ENCODE results near the gene SNAPIN.
"Not testable (repeated sequence)": the region's sequence is repeated elsewhere in the genome, so short reads cannot be mapped to it uniquely, and the experiment has no call there.

Gene SNAPIN

DNA sequence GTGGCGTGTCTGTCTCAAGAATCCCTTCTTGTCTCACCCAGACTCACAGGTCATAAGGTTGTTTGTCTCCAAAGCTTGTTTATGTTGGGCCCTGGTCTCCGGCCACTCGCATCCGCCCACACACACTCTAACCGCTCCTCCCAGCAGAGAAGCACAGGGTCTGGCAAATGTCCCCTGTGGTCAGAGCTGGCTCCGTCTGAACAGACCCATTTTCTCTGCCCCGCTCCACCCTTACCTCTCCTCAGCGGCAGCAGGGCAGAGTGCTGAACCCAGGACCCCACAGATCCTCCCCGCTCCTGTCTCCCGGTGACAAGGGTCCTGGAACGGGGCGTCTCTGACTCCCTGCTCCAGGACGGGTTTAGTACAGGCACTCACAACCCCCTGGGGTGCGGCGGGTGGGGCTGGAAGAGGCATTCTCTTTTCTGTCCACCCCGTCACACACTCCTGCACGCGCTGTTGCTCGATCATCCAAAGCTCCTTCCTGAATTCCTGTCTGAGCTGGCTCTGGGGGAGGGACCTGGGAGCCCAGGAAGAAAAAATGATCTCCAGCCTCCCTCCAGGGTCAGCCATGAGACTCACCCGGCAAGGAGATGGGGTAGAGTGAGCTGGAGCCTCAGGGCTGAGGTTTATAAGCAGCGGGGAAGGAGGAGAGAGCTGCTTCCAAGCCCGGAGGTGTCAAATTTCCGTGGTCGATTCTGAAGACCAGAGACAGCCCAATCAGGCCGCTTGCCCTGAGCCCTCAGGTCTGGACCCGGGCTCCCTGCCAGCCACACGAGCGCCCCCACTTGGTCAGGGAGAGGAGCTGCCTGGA lies 31.4 kb upstream of the SNAPIN start, which contains the start of gene S100A13:
Gene S100A13 (minus strand): TSS at position 602 of the 811 bp plus-strand sequence. CDS start 1,033 bp downstream, outside the sequence.
- DNase-seq (ENCODE audit: low read depth), result no peak

DNA sequence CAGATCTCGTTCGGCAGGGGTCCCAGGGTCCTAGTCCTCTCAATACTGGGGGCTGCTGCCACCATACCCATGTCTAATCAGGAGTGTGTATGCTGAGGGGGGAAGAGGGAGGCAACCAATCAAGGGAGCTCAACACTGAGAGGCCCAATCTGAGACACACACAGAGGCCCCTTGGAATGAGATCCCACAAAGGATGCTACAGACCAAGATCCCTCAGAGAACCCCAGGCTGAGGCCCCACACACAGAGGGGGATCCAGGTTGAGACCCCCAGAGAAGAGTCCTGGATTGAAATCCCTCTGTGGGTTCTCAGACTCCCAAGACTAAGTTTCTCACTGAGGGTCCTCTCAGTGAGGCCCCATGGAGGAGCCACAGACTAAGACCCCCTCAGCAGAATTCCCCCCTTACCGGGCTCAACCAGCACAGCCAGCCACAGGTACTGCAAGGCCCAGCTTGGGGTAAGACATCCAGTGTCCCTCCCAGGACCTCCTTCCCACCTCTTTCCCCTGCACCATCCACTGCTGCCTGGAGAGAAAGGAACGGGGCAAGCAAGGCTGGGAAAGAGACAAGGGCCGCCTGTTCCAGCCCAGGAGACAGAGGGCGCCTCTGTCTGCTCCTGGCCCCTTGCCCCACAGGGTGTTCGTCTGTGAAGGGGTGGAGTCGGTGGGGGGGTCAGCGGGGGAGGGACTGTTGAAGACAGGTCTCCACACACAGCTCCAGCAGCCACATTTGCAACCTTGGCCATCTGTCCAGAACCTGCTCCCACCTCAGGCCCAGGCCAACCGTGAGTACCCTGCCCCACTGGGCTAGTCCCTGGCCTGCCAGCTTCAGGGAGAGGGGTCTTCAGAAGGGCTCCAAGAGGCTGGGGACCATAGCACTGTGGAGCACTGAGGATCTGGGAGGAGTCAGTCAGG lies 30.5 kb upstream of the SNAPIN start, which contains the start of gene S100A1:
Gene S100A1 (plus strand): TSS at position 720 of the 912 bp plus-strand sequence. CDS start 2,088 bp downstream, outside the sequence.
- no peak for DNase-seq (ENCODE audit: low read depth)

DNA sequence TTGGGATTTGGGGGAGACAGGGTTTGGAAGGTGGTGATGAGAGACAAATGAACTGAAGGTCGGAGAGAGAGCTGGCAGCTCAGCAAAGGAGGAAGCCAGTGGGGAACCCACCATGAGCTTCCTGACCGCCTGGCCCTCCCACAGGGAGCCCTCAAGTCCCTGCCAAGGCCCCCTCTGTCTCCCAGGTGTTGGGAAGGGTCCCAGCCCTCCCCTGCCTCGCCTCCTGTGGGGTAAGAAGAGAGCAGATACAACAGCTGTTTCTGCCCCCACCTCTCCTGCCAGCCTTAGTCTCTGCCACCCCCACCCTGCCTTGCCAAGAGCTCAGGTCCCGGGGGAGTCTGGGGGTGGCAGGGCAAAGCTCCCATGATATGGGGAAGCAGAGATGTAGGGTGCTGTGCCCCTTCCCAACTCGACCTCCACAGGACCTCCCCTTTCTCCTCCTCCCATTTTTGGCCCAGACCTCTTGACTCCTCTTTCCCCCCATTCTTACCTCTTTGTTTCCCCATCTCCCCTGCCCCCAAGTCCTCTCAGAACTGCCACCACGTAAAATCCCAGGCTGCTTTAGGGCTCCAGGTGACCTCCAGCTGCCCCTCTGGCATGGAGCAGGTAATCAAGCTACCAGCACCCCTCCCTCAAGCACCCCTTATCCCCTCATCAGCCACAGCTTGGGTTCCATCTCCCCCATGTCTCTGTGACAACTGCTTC lies 29.7 kb upstream of the SNAPIN start:
- no peak for DNase-seq (ENCODE audit: low read depth)

DNA sequence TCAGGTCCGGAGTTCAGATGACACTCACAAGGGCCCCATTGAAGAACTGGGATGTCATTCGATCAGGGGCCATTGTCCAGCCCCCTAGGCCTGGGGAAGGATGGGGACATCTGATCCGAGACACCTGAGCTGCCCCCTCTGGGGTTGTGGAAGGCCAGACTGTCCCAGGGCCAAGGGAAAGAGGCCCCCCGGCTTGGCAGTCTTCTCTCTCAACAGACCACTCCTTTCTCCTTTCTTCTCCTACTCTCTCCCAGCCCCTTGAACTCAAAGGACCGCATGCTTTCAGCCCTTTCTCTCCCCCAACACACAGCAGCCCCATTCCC lies 29.2 kb upstream of the SNAPIN start:
- DNase-seq (ENCODE audit: low read depth), result no peak

DNA sequence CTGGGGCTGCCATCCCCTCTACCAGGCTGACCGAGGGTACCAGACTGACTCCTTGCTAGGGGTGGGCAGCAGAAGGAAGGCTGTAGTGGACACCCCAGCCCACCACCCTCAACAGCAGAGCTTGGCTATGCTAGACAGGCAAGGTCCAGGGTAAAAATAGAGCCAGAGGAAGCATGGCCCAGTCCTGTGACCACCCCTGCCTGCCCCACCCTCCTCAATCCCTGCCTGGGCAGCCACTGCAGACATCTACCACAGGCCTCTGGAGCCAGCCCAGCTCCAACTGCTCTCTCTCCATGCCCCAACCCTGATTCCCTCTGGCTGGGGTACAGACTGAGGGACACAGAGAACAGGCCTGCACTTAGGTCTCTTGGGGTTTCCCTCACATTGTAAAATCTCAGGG lies 28.5 kb upstream of the SNAPIN start:
- DNase-seq (ENCODE audit: low read depth), result no peak

DNA sequence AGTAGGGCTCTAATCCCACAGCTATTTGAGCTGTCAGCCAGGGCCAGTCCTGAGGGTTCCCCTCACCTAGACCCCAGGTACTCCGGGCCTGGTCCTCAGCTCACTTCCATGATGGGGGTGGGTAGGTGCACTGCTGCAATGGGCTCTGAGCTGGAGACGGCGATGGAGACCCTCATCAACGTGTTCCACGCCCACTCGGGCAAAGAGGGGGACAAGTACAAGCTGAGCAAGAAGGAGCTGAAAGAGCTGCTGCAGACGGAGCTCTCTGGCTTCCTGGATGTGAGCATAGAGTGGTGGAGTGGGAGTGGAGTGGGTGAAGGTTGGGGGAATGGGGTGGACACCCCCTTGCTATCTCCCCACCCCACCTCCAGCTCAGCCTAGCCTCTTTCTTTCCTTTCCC lies 28.1 kb upstream of the SNAPIN start:
- no peak for DNase-seq (ENCODE audit: low read depth)

DNA sequence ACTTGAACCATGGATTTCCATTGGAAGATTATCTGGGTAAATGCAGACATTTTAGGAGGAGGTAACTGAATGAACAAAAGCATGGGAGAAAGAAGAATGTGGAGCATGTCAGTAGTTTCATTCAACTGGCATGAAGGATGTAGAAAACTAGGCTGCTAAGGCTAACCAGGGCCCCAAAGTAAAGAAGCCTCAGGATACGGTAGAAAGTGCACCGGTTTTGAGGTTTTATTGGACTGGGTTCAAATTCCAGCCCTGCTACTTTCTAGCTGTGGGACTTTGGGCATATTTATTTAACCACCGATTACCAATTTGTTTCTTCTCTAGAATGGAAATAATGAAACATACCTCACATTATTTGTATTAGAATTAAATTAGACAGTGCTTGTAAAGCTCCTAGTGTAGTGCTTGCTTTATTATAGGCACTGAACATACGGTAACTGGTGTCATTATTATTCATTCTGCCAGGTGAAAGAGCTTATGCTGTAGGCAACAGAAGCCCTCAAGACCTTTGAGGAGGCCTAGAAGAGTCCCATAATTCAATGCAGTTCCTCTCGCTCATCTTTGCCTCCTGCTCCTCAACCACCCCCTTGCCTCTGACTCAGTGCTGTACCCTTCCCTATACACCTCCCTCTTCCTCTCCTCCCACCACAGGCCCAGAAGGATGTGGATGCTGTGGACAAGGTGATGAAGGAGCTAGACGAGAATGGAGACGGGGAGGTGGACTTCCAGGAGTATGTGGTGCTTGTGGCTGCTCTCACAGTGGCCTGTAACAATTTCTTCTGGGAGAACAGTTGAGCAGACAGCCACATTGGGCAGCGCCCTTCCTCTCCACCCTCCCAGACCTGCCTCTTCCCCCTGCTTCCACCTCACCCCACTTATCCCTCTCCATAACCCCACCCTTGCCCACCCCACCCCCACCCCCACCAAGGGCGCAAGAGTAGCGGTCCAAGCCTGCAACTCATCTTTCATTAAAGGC lies 27.2 kb upstream of the SNAPIN start:
- no peak for DNase-seq (ENCODE audit: low read depth)

DNA sequence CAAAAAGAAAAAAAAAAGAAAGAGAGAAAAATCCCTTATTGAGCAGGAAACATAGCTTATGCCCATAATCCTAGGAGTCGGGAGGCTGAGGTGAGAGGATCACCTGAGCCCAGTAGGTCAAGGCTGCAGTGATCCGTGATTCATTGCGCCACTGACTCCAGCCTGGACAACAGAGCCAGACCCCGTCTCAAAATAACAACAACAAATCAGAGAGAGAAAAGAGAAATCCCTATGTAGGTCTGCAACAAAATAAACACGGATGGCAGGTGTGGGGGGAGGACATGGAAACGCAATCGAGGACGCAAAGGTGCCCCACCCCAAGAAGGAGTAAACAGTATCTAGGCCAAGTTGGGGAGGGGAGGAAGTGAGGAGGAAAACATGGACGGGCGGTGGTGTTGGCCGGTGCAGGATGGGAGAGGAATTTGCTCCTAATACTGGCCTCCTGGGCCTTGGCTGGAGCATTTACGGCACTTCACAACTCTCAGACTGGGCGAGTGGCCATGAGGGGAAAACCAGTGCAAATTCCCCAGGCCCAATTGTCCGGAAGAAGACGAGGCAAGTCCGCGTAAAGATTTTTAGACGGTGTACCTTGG lies 25.2 kb upstream of the SNAPIN start:
- DNase-seq (ENCODE audit: low read depth), result no peak

DNA sequence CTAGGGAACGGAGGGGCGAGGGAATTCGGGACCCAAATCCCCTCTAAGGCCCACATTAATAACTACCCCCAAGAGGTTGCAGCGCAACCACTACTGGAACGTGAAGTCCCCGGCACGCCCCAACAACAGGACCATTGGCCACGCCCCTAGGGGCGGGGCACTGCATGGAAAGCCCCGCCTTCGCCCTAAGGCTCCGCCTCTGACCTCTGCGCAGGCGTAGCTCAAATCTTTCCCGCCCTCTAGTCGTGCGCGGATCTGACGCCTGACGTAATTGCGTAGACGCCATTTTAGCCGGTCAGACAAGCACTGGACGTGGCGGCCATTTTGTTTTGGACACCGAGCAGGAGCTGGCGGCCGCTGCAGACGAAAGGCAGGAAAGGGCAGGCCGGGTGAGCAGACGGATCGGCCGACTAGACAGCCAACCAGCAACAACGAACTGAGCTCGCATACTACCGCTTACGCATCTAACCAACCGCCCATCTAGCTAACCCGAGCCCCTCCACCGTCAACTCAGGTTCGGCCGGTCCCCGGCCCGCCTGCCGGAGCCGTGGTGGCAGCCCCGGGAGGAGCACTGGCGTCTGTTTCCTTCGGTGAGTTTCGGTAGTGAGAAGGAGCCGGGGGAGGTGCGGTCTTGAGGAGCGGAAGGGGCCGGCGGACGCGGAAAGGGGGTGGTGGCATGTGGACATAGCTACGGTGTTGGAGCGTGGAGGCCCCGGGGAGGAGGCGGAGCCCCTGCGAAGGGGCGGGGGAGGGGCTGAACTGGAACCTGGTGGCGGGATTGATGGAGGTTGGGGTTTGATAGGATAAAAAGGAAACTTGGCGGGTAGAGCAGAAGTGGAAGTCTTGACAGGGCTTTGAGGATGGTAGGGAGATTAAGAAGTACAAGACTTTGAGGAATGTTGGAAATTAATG lies 24.5 kb upstream of the SNAPIN start, which contains the start of gene CHTOP:
Gene CHTOP (plus strand): TSS at position 313 of the 912 bp plus-strand sequence. CDS start 2,523 bp downstream, outside the sequence.
- DNase-seq (ENCODE audit: low read depth), result peak; percentile 91

DNA sequence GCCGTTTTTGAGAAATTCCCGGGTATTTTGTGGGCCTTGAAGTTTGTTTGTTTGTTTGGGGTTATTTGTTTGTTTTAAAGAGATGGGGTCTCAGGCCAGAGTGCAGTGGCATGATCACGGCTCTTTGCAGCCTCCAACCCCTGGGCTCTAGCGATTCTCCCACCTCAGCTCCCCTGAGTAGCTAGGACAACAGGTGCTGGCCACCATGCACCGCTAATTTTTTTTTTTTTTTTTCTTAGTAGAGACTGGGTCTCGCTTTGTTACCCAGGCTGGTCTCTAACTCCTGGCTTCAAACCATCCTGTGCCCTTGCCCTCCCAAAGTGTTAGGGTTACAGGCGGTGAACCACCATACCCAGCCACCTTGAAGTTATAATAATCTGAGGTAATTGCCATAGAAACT lies 22.6 kb upstream of the SNAPIN start:
- DNase-seq (ENCODE audit: low read depth), result no peak

DNA sequence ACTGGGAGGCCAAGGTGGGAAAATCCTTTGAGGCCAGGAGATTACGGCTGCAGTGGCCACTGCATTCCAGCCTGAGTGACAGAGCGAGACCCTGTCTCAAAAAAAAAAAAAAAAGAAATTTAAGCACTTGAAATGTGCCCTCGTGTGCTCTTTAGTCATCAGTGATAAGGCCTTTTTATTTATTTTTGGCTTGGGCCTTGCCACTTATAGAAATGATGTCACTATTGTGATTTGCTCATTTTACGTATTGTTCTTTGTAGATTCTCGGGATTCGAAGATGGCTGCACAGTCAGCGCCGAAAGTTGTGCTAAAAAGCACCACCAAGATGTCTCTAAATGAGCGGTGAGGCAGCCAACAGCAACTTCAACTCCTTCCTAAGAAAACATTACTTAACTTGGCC lies 22.2 kb upstream of the SNAPIN start:
- DNase-seq (ENCODE audit: low read depth), result no peak

DNA sequence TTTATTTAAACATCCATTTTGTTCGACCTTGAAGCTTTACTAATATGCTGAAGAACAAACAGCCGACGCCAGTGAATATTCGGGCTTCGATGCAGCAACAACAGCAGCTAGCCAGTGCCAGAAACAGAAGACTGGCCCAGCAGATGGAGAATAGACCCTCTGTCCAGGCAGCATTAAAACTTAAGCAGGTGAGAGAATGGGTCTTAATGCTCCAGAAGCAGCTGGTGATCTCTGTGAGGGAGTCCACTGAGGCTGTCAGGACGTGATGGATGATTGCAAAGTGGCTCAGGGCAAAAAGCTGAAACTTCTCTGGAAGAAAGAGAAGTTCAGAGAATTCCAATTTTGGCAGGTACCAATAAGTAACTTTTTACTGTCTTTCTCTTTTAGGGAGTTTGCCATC lies 20.2 kb upstream of the SNAPIN start:
- no peak for DNase-seq (ENCODE audit: low read depth)

DNA sequence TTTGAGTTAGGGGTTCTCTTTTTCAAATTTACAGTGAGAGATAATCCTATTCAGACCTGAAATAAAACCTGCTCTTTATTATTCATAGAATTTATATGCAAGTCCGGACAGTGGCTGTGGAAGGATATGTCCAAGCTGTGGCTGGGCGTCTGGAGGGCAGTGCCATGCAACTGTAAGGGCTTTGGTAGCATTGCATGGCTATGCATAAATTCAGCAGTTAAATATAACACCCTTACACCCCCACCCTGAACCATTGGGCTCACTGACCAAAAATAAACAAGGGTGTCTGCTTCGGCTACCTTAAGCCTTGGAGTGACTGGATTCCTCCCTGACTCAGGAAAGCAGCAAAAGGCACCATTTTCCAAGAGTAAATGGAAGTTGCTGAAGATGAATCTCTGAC lies 19.2 kb upstream of the SNAPIN start:
- DNase-seq (ENCODE audit: low read depth), result no peak

DNA sequence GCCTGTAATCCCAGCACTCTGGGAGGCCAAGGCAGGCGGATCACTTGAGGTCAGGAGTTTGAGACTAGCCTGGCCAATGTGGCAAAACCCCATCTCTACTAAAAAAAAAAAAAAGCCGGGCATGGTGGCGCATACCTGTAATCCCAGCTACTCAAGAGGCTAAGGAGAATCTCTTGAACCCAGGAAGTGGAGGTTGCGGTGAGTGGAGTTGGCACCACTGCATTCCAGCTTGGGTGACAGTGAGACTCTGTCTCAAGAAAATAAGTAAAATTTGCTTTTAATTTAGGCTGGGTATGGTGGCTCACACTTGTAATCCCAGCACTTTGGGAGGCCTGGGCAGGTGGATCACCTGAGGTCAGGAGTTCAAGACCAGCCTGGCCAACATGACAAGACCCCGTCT lies 18.3 kb upstream of the SNAPIN start:
- DNase-seq (ENCODE audit: low read depth), result not testable (repeated sequence)

DNA sequence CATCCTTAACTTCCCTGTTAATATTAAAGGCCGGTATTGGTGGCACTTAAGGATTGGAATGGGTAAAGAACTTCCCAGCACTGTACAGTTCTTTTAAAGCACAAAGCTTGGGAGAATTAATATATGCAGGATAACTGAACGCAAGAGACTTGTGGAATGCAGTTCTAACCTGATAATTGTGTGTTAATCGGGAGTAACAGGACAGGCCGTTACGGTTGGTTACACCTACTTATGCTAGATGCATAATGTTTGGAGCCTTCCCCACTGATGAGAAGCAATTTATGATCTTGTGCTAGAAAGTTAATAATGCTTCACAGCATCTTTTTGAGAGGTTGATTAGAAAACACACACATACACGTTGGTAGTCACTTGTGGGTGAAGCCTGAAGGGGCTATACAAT lies 17.6 kb upstream of the SNAPIN start:
- no peak for DNase-seq (ENCODE audit: low read depth)

DNA sequence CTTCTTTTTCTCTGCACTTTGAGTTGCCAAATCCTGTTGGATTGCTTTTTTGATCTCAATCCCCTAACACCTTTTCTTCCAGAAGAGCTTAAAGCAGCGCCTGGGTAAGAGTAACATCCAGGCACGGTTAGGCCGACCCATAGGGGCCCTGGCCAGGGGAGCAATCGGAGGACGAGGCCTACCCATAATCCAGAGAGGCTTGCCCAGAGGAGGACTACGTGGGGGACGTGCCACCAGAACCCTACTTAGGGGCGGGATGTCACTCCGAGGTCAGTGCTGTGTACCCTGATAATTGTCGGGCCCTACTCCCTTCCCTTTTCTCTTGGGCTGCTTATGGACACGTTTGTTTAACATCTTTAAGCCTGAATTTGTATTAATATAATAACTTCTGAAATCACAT lies 16.3 kb upstream of the SNAPIN start:
- no peak for DNase-seq (ENCODE audit: low read depth)

DNA sequence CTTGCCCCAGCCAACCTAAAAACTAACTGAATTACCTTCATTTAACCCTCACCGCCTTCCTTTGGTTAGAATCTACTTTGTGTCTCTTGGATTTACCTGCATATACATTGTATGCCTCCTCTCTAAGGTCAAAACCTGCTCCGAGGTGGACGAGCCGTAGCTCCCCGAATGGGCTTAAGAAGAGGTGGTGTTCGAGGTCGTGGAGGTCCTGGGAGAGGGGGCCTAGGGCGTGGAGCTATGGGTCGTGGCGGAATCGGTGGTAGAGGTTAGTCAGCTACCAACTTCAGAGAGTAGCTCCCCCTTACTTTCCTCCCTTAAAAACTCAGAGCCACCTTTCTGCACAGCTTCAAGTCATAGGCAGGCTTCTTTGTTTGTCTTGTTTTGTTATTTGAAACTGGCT lies 15.4 kb upstream of the SNAPIN start:
- no peak for DNase-seq (ENCODE audit: low read depth)

DNA sequence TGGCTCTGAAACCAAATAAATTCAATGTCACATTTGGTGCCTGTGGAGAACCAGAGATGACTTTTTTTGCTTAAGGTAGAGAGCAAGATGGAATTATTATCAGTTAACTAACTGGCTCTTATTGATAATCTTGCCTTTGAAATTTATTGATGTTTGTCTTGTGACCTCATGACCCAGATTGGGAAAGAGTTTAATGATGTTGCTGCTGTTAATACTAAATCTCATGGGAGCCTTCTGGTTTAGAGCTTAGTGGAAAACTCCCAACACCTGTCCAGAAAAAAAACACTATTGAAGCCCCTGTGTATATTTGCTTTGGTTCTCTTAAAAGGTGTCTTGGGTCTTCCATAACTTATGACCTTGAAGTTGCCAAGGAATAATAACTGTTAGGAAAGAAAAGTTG lies 14.7 kb upstream of the SNAPIN start:
- DNase-seq (ENCODE audit: low read depth), result no peak

DNA sequence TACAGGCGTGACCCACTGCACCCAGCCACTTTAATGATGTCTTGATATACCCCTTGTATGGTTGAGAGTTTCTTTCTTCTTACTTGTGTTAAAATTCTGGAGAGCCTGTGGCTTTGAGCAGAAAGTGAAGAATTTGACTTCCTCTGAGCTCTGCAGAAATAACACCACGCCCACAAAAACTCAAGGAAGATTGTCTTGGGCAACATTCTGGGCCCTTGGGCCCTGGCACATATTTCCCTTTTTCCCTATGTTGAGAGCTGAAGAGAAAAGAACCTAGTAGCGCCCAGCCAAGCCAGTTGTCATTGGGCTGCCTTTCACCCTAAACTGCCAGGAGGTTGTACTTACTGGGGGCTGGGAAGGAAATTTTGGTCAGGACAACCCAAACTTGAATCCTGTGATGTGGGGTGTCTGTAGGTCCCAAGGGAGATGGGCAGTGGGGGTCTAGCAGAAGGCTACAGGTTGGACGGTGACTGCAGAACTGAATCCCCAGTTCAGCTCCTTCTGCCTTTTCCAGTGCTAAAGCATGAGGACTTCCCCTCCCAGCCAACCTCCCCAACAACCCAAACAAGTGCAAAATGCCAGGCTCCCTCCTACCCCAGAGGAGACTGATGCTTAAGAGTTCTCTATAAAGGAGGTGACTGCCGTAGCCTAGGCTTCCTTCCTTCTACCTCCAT lies 11.7 kb upstream of the SNAPIN start:
- DNase-seq (ENCODE audit: low read depth), result no peak

Measured in activated T-helper 1 cell treated with Interleukin-2 at 50 U/mL for 16 hours (primary cell).